ENCODE measurements around the gene FIS1. TPM values are rescaled to one million over a fixed set of nuclear protein-coding genes. Genes with fewer than 3 reads are reported as not detected.

The FIS1 gene
- total and polyA plus RNA-seq, 10 of the 15 experiments (the other 5 are each of a cell fraction or from before 2014, with no cell fraction given): 83.4 to 149 (median 108) TPM

GRCh38 chr7:101200862-101201599 is 43.9 kb downstream of the FIS1 start, which contains the start of gene MOGAT3:
Gene MOGAT3, minus strand, starts transcription at chr7:101201036. Its CDS starts 182 bp downstream, at chr7:101200854.
- Histone ChIP-seq H3K9me3 (replicated peaks; ENCODE audit: control insufficient read depth, insufficient read depth, low read length) (no peaks in the 10 kb centered on the region), H4K20me1 (ENCODE audit: control insufficient read depth, insufficient read depth) (no peaks in the 10 kb centered on the region), H3K4me3 (no peak within 1 kb of the TSS), H3K36me3 (ENCODE audit: control insufficient read depth in 2 of 2, insufficient read depth in 2 of 2, low read length in 1 of 2) (no peaks in the 10 kb centered on the region), H3K4me1 (ENCODE audit: control insufficient read depth, insufficient read depth, low read length) (no peaks in the 10 kb centered on the region; the same call in 1 of the 2 replicates), H3K79me2 (ENCODE audit: control insufficient read depth, insufficient read depth, low read length) (no peaks in the 10 kb centered on the region), H3K9ac (ENCODE audit: control insufficient read depth, insufficient read depth, low read length) (no peak within 1 kb of the TSS), H3K27ac (ENCODE audit: control insufficient read depth, insufficient read depth) (no peak within 1 kb of the TSS), H3K27me3 (replicated peaks in 1 of 2; ENCODE audit: control insufficient read depth in 2 of 2, insufficient read depth in 2 of 2, low read length in 1 of 2) (peaks cover 0 to 9% of the 10 kb centered on the region in 2 experiments; a peak in 2 of 4 replicates), H3K4me2 (ENCODE audit: control insufficient read depth, insufficient read depth) (no peak within 1 kb of the TSS), H2AFZ (ENCODE audit: control insufficient read depth, low read depth, low read length) (no peak within 1 kb of the TSS)
- TF ChIP-seq FOXK2 (IDR thresholded peaks at IDR 0.05) (no peak), NR2F1 (conservative IDR thresholded peaks at IDR 0.05) (0 out of 2 replicates have a peak, but pooled peaks have one; percentile 16), RB1 (IDR thresholded peaks at IDR 0.05; ENCODE audit: borderline replicate concordance) (no peak), PKNOX1 (IDR thresholded peaks at IDR 0.05) (peak; percentile 67)
- RAD21 ChIA-PET (ENCODE audit: unreplicated experiment): interaction anchor here (0.6 to 1.9 kb wide), 2 partner anchors 82 to 1260 kb away, joined by 3 to 5 read pairs; no protein-coding TSS in a partner anchor
- intact Hi-C loops (cut with micrococcal nuclease; ENCODE audit: unreplicated experiment): no loop called here
- CTCF ChIA-PET: interaction anchor here (0.8 to 1.3 kb wide), 4 partner anchors 9 to 122 kb away, joined by 3 to 7 read pairs (median 3); no protein-coding TSS in a partner anchor
- DNase-seq (ENCODE audit: low read depth, low spot score) (no peak), ATAC-seq (peak; percentile 55), FAIRE-seq (no peak)
- SMC1A ChIA-PET (ENCODE audit: uncharacterized antibody, unreplicated experiment): interaction anchor here (0.6 to 1.2 kb wide), 4 partner anchors 17 to 82 kb away, joined by 3 to 4 read pairs (median 4); partner anchors contain the start of genes PLOD3 and ZNHIT1
- no TSS peak for BruUV-seq (replicated peaks)
- POLR2A ChIA-PET: interaction anchor here (0.6 kb wide), 1 partner anchor 120 kb away, joined by 4 read pairs; the partner anchor contains the start of gene IFT22
- WGBS (ENCODE audit: insufficient coverage, insufficient replicate concordance, low lambda C conversion rate, missing lambda C conversion rate): 27% methylated on average over 20 of the region's 21 CpGs
- in situ Hi-C loops (cut with MboI): no loop called here
